ENCODE results near the gene DLEC1.

DNA sequence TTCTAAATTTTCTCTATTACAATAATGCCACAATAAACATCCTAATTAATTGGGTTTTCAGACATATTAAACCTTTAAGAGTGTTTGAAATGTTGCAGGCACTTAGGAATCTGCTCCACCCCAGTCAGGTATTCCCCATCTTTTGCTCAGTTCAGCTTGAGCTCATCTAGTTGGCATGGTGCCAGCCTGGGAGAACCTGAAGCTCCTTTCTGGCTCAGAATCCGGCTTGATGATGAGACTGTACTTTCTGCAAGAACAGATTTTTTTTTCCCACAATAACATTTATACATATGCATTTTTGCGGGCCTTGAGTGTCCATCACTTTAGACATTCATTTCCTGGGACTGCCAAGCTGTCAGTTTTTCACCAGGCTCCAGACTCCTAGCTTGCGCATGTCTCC is 118.6 kb downstream of the DLEC1 start:
- TF ChIP-seq, protein P1, sequence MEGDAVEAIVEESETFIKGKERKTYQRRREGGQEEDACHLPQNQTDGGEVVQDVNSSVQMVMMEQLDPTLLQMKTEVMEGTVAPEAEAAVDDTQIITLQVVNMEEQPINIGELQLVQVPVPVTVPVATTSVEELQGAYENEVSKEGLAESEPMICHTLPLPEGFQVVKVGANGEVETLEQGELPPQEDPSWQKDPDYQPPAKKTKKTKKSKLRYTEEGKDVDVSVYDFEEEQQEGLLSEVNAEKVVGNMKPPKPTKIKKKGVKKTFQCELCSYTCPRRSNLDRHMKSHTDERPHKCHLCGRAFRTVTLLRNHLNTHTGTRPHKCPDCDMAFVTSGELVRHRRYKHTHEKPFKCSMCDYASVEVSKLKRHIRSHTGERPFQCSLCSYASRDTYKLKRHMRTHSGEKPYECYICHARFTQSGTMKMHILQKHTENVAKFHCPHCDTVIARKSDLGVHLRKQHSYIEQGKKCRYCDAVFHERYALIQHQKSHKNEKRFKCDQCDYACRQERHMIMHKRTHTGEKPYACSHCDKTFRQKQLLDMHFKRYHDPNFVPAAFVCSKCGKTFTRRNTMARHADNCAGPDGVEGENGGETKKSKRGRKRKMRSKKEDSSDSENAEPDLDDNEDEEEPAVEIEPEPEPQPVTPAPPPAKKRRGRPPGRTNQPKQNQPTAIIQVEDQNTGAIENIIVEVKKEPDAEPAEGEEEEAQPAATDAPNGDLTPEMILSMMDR (IDR thresholded peaks at IDR 0.05), result no peak
- no peak for TF ChIP-seq POLR2A (IDR thresholded peaks at IDR 0.05)

Measured in lower leg skin (tissue), 3 donors.